ENCODE data around the gene DBI. TPM values are rescaled to one million over a fixed set of nuclear protein-coding genes. Genes with fewer than 3 reads are reported as not detected.

DBI gene
- 150 and 180 TPM in 2 replicates for polyA plus RNA-seq (2012; rRNA removed)
- polyA plus RNA-seq (2012; cell fraction: cytosol; rRNA removed), result 213 TPM in 2 replicates
- 25.2 and 42.7 TPM in 2 replicates for polyA plus RNA-seq (2012; cell fraction: nucleus; rRNA removed)

DNA sequence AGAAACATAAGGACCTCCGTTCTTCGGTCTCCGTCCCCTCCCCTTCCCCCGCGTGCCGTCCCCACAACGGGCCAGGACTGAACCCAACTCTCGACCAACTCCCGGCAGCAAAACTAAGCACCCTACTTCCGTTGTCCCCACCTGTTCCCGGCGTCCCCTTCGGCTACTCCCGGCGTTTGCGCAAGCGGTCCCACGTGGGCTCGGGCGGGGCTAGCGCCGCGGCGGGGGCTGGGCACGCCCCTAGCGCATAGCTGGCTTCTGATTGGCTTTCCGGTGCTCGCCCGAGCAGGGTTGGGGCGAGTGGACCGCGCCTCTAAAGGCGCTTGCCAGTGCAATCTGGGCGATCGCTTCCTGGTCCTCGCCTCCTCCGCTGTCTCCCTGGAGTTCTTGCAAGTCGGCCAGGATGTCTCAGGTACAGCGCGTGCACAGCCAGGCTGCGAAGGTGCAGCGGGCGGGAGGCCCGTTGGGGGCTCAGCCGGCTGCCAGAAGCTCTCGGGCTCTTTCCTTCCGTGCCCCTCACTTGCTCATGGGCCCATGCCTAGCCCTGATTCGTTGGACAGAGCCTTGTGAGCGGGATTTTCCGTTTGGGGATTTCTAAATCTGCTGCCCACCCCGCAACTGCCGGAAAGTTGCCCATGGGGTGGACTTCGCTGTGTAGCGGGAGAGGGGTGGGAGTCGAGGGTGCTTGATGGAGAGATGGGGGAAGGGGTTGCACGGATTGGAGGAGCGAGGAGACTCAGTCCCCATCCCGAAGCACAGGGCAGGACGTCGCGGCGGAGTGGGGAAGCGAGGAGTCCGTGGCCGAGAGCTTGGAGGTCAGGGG, at the start of gene DBI, which contains the start of gene C2orf76:
DBI (plus strand) TSS at position 329 of the 823 bp plus-strand sequence; CDS start at position 404, 75 bp downstream.
C2orf76 (minus strand) TSS at position 186 of the 823 bp plus-strand sequence. CDS start 26,875 bp downstream, outside the sequence.
- H3K4me1 ChIP-seq (ENCODE audit: control insufficient read depth in 1 of 2, insufficient read depth in 2 of 2, low read depth in 1 of 2, low read length in 1 of 2), result peaks cover 0 to 15% of the 10 kb centered on the region in 2 experiments; a peak in 3 of 4 replicates
- H3K27ac ChIP-seq (ENCODE audit: low read depth in 2 of 2, low read length in 1 of 2), result peak within 1 kb of the TSS; percentile 63 to 87
- no peaks in the 10 kb centered on the region for H3K9me2 ChIP-seq
- 2% methylated on average over 36 of the region's 65 CpGs for WGBS (ENCODE audit: low lambda C conversion rate)
- CTCF ChIA-PET, result interaction anchor here (0.7 to 2.7 kb wide), 4 partner anchors 21 to 385 kb away, joined by 3 to 7 read pairs (median 3); no protein-coding TSS in a partner anchor
- peak within 1 kb of the TSS; percentile 92 to 96 for H3K4me3 ChIP-seq (ENCODE audit: low read depth in 2 of 2, low read length in 1 of 2)
- POLR2A ChIA-PET, result interaction anchor here (0.5 to 1.0 kb wide), 4 partner anchors 16 to 114 kb away, joined by 3 to 5 read pairs (median 4); no protein-coding TSS in a partner anchor
- peaks cover 28 to 36% of the 10 kb centered on the region in 2 experiments for H3K36me3 ChIP-seq (replicated peaks in 1 of 2; ENCODE audit: control insufficient read depth in 1 of 2, insufficient read depth in 2 of 2, low read length in 1 of 2)
- H3F3A ChIP-seq (replicated peaks; ENCODE audit: insufficient read depth), result peaks cover 6% of the 10 kb centered on the region
- no peaks in the 10 kb centered on the region for H3K9me3 ChIP-seq
- H3K79me2 ChIP-seq (ENCODE audit: insufficient read depth), result peaks cover 45% of the 10 kb centered on the region
- no peaks in the 10 kb centered on the region for H3K27me3 ChIP-seq (ENCODE audit: insufficient read depth)
- H4K20me1 ChIP-seq (ENCODE audit: insufficient read depth), result no peaks in the 10 kb centered on the region
- DNase-seq, result peak; percentile 97
- H2AFZ ChIP-seq (ENCODE audit: low read depth), result peak within 1 kb of the TSS; percentile 99
- peak within 1 kb of the TSS; percentile 75 for H3K9ac ChIP-seq
- H3K4me2 ChIP-seq, result peak within 1 kb of the TSS; percentile 88
- TF ChIP-seq EP300 (IDR thresholded peaks at IDR 0.05; ENCODE audit: borderline replicate concordance in 1 of 2, low read depth in 1 of 2, low read length in 1 of 2) (peak in 1 of 2 experiments; percentile 15; a peak in 1 of 4 replicates), ELF1 (IDR thresholded peaks at IDR 0.05) (peak; percentile 88), FOXJ3 (CRISPR knock-in tag; IDR thresholded peaks at IDR 0.05) (no peak), FOXM1 (IDR thresholded peaks at IDR 0.05; ENCODE audit: low read depth) (no peak), TCF12 (IDR thresholded peaks at IDR 0.05) (peak; percentile 26; the same call in 1 of the 2 replicates), MEF2A (IDR thresholded peaks at IDR 0.05; ENCODE audit: borderline replicate concordance, low read depth) (no peak), RAD21 (IDR thresholded peaks at IDR 0.05; ENCODE audit: low read length) (no peak), GABPA (IDR thresholded peaks at IDR 0.05; ENCODE audit: low read depth) (peak; percentile 66), NRF1 (IDR thresholded peaks at IDR 0.05; ENCODE audit: low read depth, low read length) (peak; percentile 80), REST (IDR thresholded peaks at IDR 0.05; ENCODE audit: low read depth, low read length) (0 out of 2 replicates have a peak, but pooled peaks have one; percentile 29), NFIC (IDR thresholded peaks at IDR 0.05; ENCODE audit: borderline replicate concordance) (no peak), GATA2 (CRISPR knock-in tag; IDR thresholded peaks at IDR 0.05) (peak; percentile 36), RFX5 (IDR thresholded peaks at IDR 0.05; ENCODE audit: low read length) (no peak), FOSL2 (IDR thresholded peaks at IDR 0.05; ENCODE audit: borderline replicate concordance, low read depth) (no peak), YY1 (IDR thresholded peaks at IDR 0.05; ENCODE audit: low read depth) (no peak; the same call in 1 of the 2 replicates), CHD2 (IDR thresholded peaks at IDR 0.05; ENCODE audit: low read length, partially characterized antibody) (peak; percentile 40), MXI1 (IDR thresholded peaks at IDR 0.05; ENCODE audit: low read depth, low read length) (peak; percentile 89), POLR2AphosphoS5 (IDR thresholded peaks at IDR 0.05; ENCODE audit: low read depth, low read length) (peak; percentile 94)
- TF ChIP-seq, protein P1, sequence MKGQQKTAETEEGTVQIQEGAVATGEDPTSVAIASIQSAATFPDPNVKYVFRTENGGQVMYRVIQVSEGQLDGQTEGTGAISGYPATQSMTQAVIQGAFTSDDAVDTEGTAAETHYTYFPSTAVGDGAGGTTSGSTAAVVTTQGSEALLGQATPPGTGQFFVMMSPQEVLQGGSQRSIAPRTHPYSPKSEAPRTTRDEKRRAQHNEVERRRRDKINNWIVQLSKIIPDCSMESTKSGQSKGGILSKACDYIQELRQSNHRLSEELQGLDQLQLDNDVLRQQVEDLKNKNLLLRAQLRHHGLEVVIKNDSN (IDR thresholded peaks at IDR 0.05; ENCODE audit: borderline replicate concordance, low read depth), result peak; percentile 91
- TF ChIP-seq, protein P2, sequence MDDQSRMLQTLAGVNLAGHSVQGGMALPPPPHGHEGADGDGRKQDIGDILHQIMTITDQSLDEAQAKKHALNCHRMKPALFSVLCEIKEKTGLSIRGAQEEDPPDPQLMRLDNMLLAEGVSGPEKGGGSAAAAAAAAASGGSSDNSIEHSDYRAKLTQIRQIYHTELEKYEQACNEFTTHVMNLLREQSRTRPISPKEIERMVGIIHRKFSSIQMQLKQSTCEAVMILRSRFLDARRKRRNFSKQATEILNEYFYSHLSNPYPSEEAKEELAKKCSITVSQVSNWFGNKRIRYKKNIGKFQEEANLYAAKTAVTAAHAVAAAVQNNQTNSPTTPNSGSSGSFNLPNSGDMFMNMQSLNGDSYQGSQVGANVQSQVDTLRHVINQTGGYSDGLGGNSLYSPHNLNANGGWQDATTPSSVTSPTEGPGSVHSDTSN (IDR thresholded peaks at IDR 0.05), result 0 out of 2 replicates have a peak, but pooled peaks have one; percentile 27
- TF ChIP-seq, protein P3, sequence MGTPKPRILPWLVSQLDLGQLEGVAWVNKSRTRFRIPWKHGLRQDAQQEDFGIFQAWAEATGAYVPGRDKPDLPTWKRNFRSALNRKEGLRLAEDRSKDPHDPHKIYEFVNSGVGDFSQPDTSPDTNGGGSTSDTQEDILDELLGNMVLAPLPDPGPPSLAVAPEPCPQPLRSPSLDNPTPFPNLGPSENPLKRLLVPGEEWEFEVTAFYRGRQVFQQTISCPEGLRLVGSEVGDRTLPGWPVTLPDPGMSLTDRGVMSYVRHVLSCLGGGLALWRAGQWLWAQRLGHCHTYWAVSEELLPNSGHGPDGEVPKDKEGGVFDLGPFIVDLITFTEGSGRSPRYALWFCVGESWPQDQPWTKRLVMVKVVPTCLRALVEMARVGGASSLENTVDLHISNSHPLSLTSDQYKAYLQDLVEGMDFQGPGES (IDR thresholded peaks at IDR 0.05; ENCODE audit: low read depth, low read length), result no peak
- TF ChIP-seq, protein P4, sequence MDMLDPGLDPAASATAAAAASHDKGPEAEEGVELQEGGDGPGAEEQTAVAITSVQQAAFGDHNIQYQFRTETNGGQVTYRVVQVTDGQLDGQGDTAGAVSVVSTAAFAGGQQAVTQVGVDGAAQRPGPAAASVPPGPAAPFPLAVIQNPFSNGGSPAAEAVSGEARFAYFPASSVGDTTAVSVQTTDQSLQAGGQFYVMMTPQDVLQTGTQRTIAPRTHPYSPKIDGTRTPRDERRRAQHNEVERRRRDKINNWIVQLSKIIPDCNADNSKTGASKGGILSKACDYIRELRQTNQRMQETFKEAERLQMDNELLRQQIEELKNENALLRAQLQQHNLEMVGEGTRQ (IDR thresholded peaks at IDR 0.05; ENCODE audit: borderline replicate concordance, low read depth, low read length), result peak; percentile 58; the same call in 1 of the 2 replicates
- TF ChIP-seq, protein P5, sequence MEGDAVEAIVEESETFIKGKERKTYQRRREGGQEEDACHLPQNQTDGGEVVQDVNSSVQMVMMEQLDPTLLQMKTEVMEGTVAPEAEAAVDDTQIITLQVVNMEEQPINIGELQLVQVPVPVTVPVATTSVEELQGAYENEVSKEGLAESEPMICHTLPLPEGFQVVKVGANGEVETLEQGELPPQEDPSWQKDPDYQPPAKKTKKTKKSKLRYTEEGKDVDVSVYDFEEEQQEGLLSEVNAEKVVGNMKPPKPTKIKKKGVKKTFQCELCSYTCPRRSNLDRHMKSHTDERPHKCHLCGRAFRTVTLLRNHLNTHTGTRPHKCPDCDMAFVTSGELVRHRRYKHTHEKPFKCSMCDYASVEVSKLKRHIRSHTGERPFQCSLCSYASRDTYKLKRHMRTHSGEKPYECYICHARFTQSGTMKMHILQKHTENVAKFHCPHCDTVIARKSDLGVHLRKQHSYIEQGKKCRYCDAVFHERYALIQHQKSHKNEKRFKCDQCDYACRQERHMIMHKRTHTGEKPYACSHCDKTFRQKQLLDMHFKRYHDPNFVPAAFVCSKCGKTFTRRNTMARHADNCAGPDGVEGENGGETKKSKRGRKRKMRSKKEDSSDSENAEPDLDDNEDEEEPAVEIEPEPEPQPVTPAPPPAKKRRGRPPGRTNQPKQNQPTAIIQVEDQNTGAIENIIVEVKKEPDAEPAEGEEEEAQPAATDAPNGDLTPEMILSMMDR (IDR thresholded peaks at IDR 0.05), result no peak

Data from SK-N-SH (cell line).